Stimulated activated CD8-positive, alpha-beta memory T cell treated with anti-CD3 and anti-CD28 coated beads, Interleukin-12 subunit alpha, Interleukin-12 subunit beta, amount 100 ng/mL, for 4 hours (primary cell): Measurements from ENCODE around the gene GGTLC3.
"Not testable (repeated sequence)": the region's sequence is repeated elsewhere in the genome, so short reads cannot be mapped to it uniquely, and the experiment has no call there.

Source experiments
- DNase-seq: peaks from one replicate; pipeline ENCODE4 v3.0.0-alpha.2; 2020; ENCODE audit warnings: low read depth

The GGTLC3 gene

GRCh38 chr22:18513454-18513853 lies 4.5 kb downstream of the GGTLC3 start:
- DNase-seq, result not testable (repeated sequence)

DNA sequence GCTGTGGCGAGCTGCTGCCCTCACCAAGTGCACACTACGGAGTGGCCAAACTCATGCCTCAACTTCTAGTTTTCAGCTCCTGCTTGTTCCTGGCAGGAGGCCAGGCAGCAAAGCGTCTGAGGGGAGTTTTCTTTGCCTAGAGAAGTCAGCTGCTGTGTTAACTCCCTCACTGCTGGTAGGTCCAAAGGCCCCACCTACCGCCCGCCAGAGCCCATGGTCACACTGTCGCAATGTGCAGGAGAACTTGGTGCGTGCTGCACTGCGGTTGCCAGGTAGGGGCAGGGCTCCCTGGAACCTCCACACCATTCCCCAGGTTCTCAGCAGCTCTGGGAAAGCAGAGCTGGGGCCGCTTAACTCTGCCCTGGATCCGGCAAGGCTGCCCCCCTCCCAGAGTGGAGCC lies 5.6 kb downstream of the GGTLC3 start:
- not testable (repeated sequence) for DNase-seq

- not testable (repeated sequence) for DNase-seq
Observed at GRCh38 chr22:18511327-18511726, 6.6 kb downstream of the GGTLC3 start.

- DNase-seq, result not testable (repeated sequence)
Observed at GRCh38 chr22:18496227-18496626, 21.7 kb downstream of the GGTLC3 start.
